ENCODE measurements around the gene GNAS. TPM values are rescaled to one million over a fixed set of nuclear protein-coding genes. Genes with fewer than 3 reads are reported as not detected.

GNAS gene
- total RNA-seq, 2 experiments from 2014 or later: 638 to 913 TPM

- no peaks in the 10 kb centered on the region for H4K20me1 ChIP-seq (ENCODE audit: insufficient read depth, low read length)
- peaks cover 57% of the 10 kb centered on the region for H3K36me3 ChIP-seq (ENCODE audit: insufficient read depth, low read length)
- H3K4me1 ChIP-seq (ENCODE audit: insufficient read depth, low read length, poor library complexity, severe bottlenecking): peaks cover 33% of the 10 kb centered on the region
- peaks cover 11% of the 10 kb centered on the region; the same call in 1 of the 2 replicates for H3K79me2 ChIP-seq (ENCODE audit: insufficient read depth, low read depth, low read length)
- no peak overlapping the region for H3K4me2 ChIP-seq (ENCODE audit: low read length)
- intact Hi-C loops (cut with micrococcal nuclease; ENCODE audit: unreplicated experiment): no loop called here
- TF ChIP-seq CTCF (conservative IDR thresholded peaks at IDR 0.05; ENCODE audit: low read length): no peak
- no peak for TF ChIP-seq EZH2phosphoT487 (IDR thresholded peaks at IDR 0.05; ENCODE audit: borderline replicate concordance, low read depth, low read length)
- H3K4me3 ChIP-seq (ENCODE audit: low read depth, low read length, poor library complexity, severe bottlenecking): no peak overlapping the region
- H3K9me2 ChIP-seq (ENCODE audit: insufficient read depth, low read length): no peaks in the 10 kb centered on the region
- H3K27ac ChIP-seq (ENCODE audit: low read depth, low read length, poor library complexity, severe bottlenecking): no peak overlapping the region
- no peaks in the 10 kb centered on the region for H3K9me3 ChIP-seq (ENCODE audit: low read length)
- ChIA-PET POLR2A (no interaction called here), CTCF (ENCODE audit: unreplicated experiment) (no interaction called here)
- no peak for DNase-seq (ENCODE audit: low spot score)
- no peak overlapping the region for H2AFZ ChIP-seq (ENCODE audit: low read length)
- no TSS peak for BruUV-seq (replicated peaks)
Observed at GRCh38 chr20:58911309-58911708, 58.8 kb downstream of the GNAS start.

GRCh38 chr20:58911970-58912369 lies 59.5 kb downstream of the GNAS start:
- Histone ChIP-seq H3K27ac (ENCODE audit: low read depth, low read length, poor library complexity, severe bottlenecking) (no peak overlapping the region), H4K20me1 (ENCODE audit: insufficient read depth, low read length) (no peaks in the 10 kb centered on the region), H3K9me3 (ENCODE audit: low read length) (no peaks in the 10 kb centered on the region), H3K9me2 (ENCODE audit: insufficient read depth, low read length) (no peaks in the 10 kb centered on the region), H3K4me1 (ENCODE audit: insufficient read depth, low read length, poor library complexity, severe bottlenecking) (peaks cover 27% of the 10 kb centered on the region), H3K79me2 (ENCODE audit: insufficient read depth, low read depth, low read length) (peaks cover 9% of the 10 kb centered on the region; the same call in 1 of the 2 replicates), H3K4me2 (ENCODE audit: low read length) (no peak overlapping the region), H3K4me3 (ENCODE audit: low read depth, low read length, poor library complexity, severe bottlenecking) (no peak overlapping the region), H3K36me3 (ENCODE audit: insufficient read depth, low read length) (peaks cover 52% of the 10 kb centered on the region), H2AFZ (ENCODE audit: low read length) (no peak overlapping the region)
- ChIA-PET CTCF (ENCODE audit: unreplicated experiment) (no interaction called here), POLR2A (interaction anchor here (0.9 kb wide), 1 partner anchor 10 kb away, joined by 4 read pairs; no protein-coding TSS in a partner anchor)
- no peak for DNase-seq (ENCODE audit: low spot score)
- intact Hi-C loops (cut with micrococcal nuclease; ENCODE audit: unreplicated experiment): no loop called here
- no peak for TF ChIP-seq EZH2phosphoT487 (IDR thresholded peaks at IDR 0.05; ENCODE audit: borderline replicate concordance, low read depth, low read length)
- TF ChIP-seq CTCF (conservative IDR thresholded peaks at IDR 0.05; ENCODE audit: low read length): no peak
- BruUV-seq (replicated peaks): no TSS peak

GRCh38 chr20:58913079-58913478 lies 60.6 kb downstream of the GNAS start:
- CTCF ChIA-PET (ENCODE audit: unreplicated experiment): no interaction called here
- DNase-seq (ENCODE audit: low spot score): no peak
- no peak overlapping the region for H3K4me3 ChIP-seq (ENCODE audit: low read depth, low read length, poor library complexity, severe bottlenecking)
- no peak overlapping the region for H3K4me2 ChIP-seq (ENCODE audit: low read length)
- POLR2A ChIA-PET: no interaction called here
- H3K9me2 ChIP-seq (ENCODE audit: insufficient read depth, low read length): no peaks in the 10 kb centered on the region
- H4K20me1 ChIP-seq (ENCODE audit: insufficient read depth, low read length): no peaks in the 10 kb centered on the region
- H3K9me3 ChIP-seq (ENCODE audit: low read length): no peaks in the 10 kb centered on the region
- no TSS peak for BruUV-seq (replicated peaks)
- peaks cover 5% of the 10 kb centered on the region; the same call in 1 of the 2 replicates for H3K79me2 ChIP-seq (ENCODE audit: insufficient read depth, low read depth, low read length)
- H3K36me3 ChIP-seq (ENCODE audit: insufficient read depth, low read length): peaks cover 44% of the 10 kb centered on the region
- no peak for TF ChIP-seq EZH2phosphoT487 (IDR thresholded peaks at IDR 0.05; ENCODE audit: borderline replicate concordance, low read depth, low read length)
- TF ChIP-seq CTCF (conservative IDR thresholded peaks at IDR 0.05; ENCODE audit: low read length): no peak
- H3K27ac ChIP-seq (ENCODE audit: low read depth, low read length, poor library complexity, severe bottlenecking): no peak overlapping the region
- intact Hi-C loops (cut with micrococcal nuclease; ENCODE audit: unreplicated experiment): no loop called here
- H3K4me1 ChIP-seq (ENCODE audit: insufficient read depth, low read length, poor library complexity, severe bottlenecking): peaks cover 16% of the 10 kb centered on the region
- H2AFZ ChIP-seq (ENCODE audit: low read length): no peak overlapping the region

Data from OCI-LY7 (cell line).